IPS-15b (cell line): Measurements from ENCODE around the gene TATDN2.

Experiments used
- H3K27me3 ChIP-seq: one replicate; pipeline ENCODE4 v1.6.1; 2013; ENCODE audit warnings: low read length; ENCODE audit not compliant: control insufficient read depth, insufficient read depth
- H3K36me3 ChIP-seq: one replicate; pipeline ENCODE4 v1.6.1; 2013; ENCODE audit warnings: low read length; ENCODE audit not compliant: control insufficient read depth, insufficient read depth
- H3K4me1 ChIP-seq: one replicate; pipeline ENCODE4 v1.6.1; 2013; ENCODE audit warnings: mild to moderate bottlenecking, low read length; ENCODE audit not compliant: control insufficient read depth, insufficient read depth
- H3K4me3 ChIP-seq: one replicate; pipeline ENCODE4 v1.5.1; 2013; ENCODE audit warnings: low read depth, low read length
- H3K9ac ChIP-seq: one replicate; pipeline ENCODE4 v1.6.1; 2013; ENCODE audit warnings: low read depth, mild to moderate bottlenecking, low read length
- H3K9me3 ChIP-seq: one replicate; pipeline ENCODE4 v1.6.1; 2013; ENCODE audit warnings: mild to moderate bottlenecking, low read length; ENCODE audit not compliant: control insufficient read depth, insufficient read depth

The TATDN2 gene

DNA sequence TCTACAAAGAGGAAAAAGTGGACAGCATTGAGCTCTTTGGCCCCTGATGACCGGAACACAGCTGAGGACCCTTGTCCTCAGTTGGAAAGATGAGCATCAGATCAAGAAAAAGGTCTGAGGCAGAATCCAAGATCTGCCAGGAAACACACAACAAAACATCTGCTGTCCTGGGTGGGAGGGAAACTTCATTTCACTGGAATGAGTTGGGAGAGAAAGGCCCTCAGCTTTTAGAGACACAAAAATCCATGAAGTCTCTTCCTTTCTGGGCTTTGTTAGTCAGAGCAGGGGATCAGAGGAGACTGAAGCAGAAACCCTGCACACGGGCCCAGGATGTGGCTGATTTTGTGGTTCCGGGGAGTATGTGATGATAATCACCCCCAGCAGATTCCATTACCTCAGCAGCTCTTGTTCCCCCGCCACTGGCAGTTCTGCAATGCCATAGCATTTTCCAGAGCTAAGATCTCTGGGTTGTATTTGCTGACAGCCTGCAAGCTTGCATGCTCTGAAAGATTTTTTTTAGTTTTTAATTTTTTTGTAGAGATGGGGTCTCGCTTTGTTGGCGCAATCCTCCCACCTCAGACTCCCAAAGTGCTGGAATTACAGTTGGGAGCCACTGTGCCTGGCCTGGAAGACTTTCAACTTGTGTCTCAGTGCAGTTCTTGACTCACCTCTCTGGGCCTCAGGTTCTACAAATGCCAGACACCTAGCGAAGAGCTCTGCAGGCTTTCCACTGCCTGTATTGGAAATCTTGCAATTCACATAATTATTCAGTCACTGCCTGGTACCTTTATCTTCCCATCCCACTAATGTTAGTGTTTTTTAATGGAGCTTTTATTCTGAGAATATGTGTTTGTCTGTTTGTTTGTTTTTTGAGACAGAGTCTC lies 5.8 kb upstream of the TATDN2 start:
- Histone ChIP-seq H3K9me3 (peaks cover 6% of the 10 kb centered on the region), H3K4me3 (no peak overlapping the region), H3K36me3 (no peaks in the 10 kb centered on the region), H3K9ac (no peak overlapping the region), H3K27me3 (peaks cover 4% of the 10 kb centered on the region), H3K4me1 (no peaks in the 10 kb centered on the region)

DNA sequence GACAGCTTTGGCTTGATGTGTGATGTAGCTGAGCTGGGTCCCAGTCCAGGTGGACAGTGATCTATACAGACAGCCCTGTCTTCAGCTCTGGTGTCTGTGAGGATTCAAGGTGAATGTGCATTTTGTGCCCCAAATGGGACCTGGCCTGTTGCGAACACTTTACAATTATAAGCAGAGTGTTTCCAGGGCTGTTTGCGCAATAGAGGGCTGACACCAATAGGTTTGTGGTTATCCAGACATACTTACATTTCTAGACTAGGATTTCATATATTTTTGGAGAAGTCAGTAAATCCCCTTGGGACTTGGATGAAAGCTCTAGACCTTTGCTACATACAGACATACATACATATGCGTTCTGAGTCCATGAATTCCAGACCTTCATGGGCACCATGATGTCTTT lies 4.2 kb upstream of the TATDN2 start:
- Histone ChIP-seq H3K4me3 (no peak overlapping the region), H3K27me3 (peaks cover 6% of the 10 kb centered on the region), H3K36me3 (no peaks in the 10 kb centered on the region)

DNA sequence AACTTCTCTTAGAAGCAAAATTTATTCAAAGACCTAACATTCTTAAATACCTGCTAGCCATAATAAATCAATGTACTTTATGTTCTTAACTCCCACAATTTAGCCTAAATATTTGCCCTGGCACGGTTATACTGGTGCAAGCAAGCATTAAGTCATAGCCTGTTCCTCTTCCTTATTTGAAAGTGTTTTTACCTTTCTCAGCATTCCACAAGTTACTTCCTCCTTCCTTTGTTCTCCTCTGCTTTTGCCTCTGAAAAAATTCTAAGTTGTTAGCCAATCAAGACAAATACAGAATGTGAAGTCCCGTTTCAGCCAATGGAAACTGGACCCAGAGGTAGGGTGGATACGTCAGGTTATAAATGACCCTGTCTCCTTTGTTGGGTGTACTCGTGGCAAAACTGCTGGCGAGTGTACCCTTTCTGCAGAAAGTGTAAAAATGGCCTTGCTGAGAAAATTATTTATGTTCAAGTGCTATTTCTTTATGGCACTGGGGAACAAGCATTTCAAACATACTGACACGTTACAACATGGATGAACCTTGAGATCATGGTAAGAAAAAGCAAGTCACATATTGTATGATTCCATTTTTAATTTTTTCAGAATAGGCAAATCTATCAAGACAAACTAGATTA lies 3.1 kb upstream of the TATDN2 start:
- peaks cover 6% of the 10 kb centered on the region for H3K27me3 ChIP-seq
- no peak overlapping the region for H3K4me3 ChIP-seq
- peaks cover 2% of the 10 kb centered on the region for H3K4me1 ChIP-seq
- H3K36me3 ChIP-seq = no peaks in the 10 kb centered on the region
- peaks cover 6% of the 10 kb centered on the region for H3K9me3 ChIP-seq
- no peak overlapping the region for H3K9ac ChIP-seq

More for the DNA sequence above, 4.2 kb upstream of the TATDN2 start:
- peaks cover 6% of the 10 kb centered on the region for H3K9me3 ChIP-seq
- no peaks in the 10 kb centered on the region for H3K4me1 ChIP-seq
- H3K9ac ChIP-seq = no peak overlapping the region

DNA sequence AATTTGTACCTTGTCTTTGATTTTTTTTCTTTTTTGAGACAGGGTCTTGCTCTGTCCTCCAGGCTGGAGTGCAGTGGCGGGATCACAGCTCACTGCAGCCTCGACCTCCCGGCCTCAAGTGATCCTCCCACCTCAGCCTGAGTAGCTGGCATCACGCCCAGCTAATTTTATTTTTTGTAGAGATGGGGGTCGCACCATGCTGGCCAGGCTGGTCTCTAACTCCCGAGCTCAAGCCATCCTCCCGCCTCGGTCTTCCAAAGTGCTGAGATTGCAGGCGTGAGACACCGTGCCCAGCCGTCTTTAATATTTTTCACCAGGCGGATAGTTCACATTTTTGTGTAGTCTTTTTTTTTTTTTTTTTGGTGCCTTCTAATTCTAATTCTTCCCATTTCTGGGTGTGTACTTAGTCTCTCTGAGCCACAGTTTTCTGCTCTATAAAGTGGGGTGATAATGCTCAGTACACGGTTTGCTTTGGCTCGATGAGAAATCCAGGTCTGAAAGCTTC lies 528 bp upstream of the TATDN2 start:
- Histone ChIP-seq H3K36me3 (no peaks in the 10 kb centered on the region), H3K4me1 (peaks cover 9% of the 10 kb centered on the region), H3K4me3 (peak overlapping the region; percentile 8), H3K9me3 (peaks cover 6% of the 10 kb centered on the region), H3K9ac (no peak overlapping the region), H3K27me3 (peaks cover 6% of the 10 kb centered on the region)

DNA sequence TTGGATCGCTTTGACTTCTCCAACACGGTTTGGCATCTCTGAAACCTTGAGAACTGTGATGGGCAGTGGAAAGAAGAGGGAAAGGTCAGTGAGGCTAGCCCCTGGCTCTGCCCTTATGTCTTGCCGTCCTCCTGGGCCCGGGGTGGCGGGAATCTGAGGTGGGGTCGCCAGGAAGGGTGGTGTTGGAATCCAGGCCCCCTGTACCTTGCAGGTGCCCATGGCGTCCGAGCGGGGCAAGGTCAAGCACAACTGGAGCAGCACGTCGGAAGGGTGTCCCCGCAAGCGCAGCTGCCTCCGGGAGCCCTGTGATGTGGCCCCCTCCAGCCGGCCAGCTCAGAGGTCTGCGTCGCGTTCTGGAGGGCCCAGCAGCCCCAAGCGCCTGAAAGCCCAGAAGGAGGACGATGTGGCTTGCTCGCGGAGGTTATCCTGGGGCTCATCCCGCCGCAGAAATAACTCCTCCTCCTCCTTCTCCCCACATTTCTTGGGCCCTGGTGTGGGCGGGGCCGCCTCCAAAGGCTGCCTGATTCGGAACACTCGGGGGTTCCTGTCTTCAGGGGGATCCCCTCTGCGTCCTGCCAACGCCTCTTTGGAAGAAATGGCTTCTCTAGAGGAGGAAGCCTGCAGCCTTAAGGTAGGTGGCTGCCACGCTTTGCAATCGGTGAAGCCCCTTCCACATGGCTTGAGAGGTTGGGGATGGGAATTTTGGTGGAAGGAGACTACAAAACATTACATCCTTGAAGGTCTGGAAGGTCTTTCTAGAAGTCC lies 907 bp downstream of the TATDN2 start:
- H3K9me3 ChIP-seq = peaks cover 6% of the 10 kb centered on the region
- peaks cover 9% of the 10 kb centered on the region for H3K4me1 ChIP-seq
- H3K27me3 ChIP-seq = peaks cover 6% of the 10 kb centered on the region
- H3K4me3 ChIP-seq = peak overlapping the region; percentile 86
- peak overlapping the region; percentile 71 for H3K9ac ChIP-seq
- H3K36me3 ChIP-seq = peaks cover 6% of the 10 kb centered on the region

DNA sequence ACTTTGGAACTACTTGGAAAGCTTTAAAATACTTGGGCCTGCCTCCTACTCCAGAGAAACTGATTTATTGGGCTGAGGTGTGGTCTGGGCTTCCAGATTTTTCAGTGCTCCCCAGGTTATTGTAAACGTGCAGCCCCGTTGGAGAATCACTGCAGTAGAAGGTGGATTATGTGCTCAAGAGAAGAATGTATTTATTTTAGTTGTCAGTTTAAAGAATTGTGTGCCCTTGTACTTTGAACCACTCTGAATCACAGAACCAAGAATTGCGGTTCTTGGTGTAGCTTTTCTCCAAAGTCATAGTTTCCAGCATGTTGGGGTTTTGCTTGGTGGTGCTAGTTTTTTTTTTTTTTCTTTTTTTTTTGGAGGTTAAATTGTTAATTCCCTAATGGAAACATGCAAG lies 1.6 kb downstream of the TATDN2 start:
- peaks cover 10% of the 10 kb centered on the region for H3K36me3 ChIP-seq
- H3K9ac ChIP-seq = peak overlapping the region; percentile 71
- H3K27me3 ChIP-seq = peaks cover 6% of the 10 kb centered on the region
- H3K4me1 ChIP-seq = peaks cover 9% of the 10 kb centered on the region
- H3K4me3 ChIP-seq = peak overlapping the region; percentile 86
- H3K9me3 ChIP-seq = peaks cover 6% of the 10 kb centered on the region

DNA sequence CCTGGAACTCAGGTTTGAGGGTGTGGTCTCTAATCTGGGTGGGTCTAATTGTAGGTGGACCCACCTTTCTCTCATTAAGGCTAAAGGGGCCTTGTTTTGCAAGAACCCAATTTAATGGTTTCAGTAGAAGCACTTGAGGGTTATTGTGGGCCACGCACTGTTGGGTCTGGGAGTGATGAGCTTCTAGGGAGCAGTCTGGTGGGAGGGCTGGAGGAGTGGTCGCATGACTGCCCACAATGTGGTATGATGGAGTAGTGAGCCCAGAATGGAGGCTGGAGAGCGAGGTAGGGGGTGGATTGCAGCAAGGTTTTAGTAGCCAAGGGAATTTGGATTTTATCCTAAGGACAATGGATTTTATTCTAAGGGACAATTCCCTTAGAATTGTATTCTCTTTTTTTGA lies 2.7 kb downstream of the TATDN2 start:
- peaks cover 10% of the 10 kb centered on the region for H3K36me3 ChIP-seq
- H3K9ac ChIP-seq = no peak overlapping the region
- H3K4me3 ChIP-seq = no peak overlapping the region
- no peaks in the 10 kb centered on the region for H3K9me3 ChIP-seq
- H3K27me3 ChIP-seq = peaks cover 6% of the 10 kb centered on the region
- peaks cover 9% of the 10 kb centered on the region for H3K4me1 ChIP-seq

DNA sequence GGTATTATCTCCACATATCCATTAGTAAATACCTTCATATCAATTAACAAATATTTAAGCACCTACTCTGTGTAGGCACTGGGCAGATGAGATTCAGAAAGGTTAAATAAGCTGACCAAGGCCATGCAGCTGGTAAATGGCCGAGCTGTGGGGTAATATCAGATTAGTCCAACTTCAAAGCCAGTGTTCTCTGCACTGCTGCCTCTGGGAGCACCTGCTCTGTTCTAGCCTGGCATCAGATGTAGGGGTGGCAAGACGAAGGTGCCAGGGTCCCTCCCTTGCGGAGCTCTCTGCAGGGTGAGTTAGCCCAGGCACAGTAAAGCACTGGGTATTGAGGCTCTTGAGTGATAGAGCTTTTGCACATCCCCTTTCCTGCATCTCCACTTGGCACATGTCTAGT lies 5.5 kb downstream of the TATDN2 start:
- Histone ChIP-seq H3K9ac (no peak overlapping the region), H3K36me3 (peaks cover 10% of the 10 kb centered on the region)

DNA sequence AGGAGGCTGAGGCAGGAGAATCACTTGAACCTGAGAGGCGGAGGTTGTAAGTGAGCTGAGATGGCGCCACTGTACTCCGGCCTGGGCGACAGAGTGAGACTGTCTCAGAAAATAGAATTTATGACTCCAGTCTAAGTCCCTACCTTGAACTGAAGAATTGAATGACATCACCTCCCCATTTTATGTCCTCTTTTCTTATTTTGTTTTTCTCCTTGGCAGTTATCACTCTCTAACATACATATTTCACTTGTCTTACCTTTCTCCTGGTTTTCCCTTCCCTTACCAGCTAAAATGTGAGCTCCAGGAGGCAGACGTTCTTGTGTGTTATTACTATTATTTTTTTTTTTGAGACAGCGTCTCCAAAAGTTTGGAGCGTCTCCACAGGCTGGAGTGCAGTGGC lies 7.6 kb downstream of the TATDN2 start:
- H3K4me1 ChIP-seq = peaks cover under 1% of the 10 kb centered on the region
- H3K36me3 ChIP-seq = peaks cover 16% of the 10 kb centered on the region
- no peak overlapping the region for H3K4me3 ChIP-seq
- H3K9me3 ChIP-seq = no peaks in the 10 kb centered on the region
- H3K9ac ChIP-seq = no peak overlapping the region
- no peaks in the 10 kb centered on the region for H3K27me3 ChIP-seq

More for the DNA sequence above, 5.5 kb downstream of the TATDN2 start:
- Histone ChIP-seq H3K9me3 (no peaks in the 10 kb centered on the region), H3K4me3 (no peak overlapping the region), H3K27me3 (no peaks in the 10 kb centered on the region), H3K4me1 (peaks cover 9% of the 10 kb centered on the region)

DNA sequence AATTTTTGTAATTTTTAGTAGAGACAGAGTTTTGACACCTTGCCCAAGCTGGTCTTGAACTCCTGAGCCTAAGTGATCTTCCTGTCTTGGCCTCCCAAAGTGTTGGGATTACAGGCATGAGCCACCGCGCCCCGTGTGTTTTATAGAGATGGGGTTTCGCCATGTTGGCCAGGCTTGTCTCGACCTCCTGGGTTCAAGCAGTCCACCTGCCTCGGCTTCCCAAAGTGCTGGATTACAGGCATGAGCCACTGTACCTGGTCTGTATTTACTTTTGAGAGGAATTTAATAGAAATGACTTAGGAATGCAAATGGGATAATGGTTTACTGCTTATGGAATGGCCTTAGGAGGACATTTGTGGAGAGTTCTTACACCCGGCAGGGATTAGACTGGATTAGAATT lies 10.8 kb downstream of the TATDN2 start:
- Histone ChIP-seq H3K4me3 (no peak overlapping the region), H3K9me3 (no peaks in the 10 kb centered on the region), H3K27me3 (no peaks in the 10 kb centered on the region), H3K36me3 (peaks cover 13% of the 10 kb centered on the region), H3K4me1 (no peaks in the 10 kb centered on the region), H3K9ac (no peak overlapping the region)

DNA sequence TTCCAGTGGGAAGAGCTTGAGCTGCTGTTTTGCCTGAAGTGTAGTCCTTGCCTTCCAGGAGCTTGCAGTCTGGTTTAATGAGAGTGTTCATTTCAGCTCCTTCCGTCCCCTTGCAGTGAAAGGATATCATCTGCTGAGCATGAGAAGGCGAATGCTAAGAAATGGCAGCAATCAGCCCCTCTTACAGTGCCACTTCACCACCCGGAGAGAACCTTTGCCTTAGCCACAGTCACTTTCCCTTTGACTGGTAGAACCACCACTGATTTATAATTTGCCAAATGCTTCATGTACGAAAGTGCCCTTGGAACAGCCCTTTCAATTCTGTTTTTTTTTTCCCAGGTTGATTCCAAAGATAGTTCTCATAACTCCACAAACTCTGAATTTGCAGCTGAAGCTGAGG lies 11.5 kb downstream of the TATDN2 start:
- Histone ChIP-seq H3K27me3 (no peaks in the 10 kb centered on the region), H3K9me3 (no peaks in the 10 kb centered on the region), H3K4me1 (no peaks in the 10 kb centered on the region), H3K36me3 (peaks cover 8% of the 10 kb centered on the region), H3K4me3 (no peak overlapping the region), H3K9ac (no peak overlapping the region)
